Measurements from ENCODE around the gene ARMC5.

DNA sequence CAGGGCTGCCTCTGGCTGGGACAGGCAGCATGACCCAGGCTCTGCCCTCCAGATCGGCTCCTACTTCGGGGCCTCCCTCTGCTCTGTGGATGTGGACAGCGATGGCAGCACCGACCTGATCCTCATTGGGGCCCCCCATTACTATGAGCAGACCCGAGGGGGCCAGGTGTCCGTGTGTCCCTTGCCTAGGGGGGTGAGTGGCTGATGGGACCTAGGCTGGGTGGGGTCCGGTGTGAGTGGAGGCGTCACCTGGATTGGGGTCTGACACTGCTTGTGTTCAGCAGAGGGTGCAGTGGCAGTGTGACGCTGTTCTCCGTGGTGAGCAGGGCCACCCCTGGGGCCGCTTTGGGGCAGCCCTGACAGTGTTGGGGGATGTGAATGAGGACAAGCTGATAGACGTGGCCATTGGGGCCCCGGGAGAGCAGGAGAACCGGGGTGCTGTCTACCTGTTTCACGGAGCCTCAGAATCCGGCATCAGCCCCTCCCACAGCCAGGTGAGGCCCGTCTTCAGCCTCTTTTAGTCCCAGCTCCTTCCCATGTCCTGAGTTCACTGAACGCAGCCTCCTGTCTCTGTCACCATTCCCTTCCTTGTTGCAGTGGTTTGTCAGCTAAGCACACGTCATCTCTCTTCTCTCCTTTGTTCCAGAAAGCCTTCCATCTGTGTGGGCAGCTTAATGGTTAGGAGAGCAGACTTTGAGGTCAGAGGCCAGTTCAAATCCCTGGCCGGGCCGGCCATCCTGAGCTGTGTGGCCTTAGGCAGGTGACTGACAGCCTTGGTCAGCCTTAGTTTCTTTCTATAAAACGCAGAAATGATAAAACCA lies 48.1 kb upstream of the ARMC5 start:
- TF ChIP-seq POU6F1 (CRISPR knock-in tag; IDR thresholded peaks at IDR 0.05; ENCODE audit: borderline replicate concordance, low read depth), result no peak
- no peak for TF ChIP-seq PATZ1 (CRISPR knock-in tag; IDR thresholded peaks at IDR 0.05; ENCODE audit: borderline replicate concordance)
- no peak for TF ChIP-seq ISL1 (CRISPR knock-in tag; IDR thresholded peaks at IDR 0.05)
- TF ChIP-seq SNAI2 (CRISPR knock-in tag; IDR thresholded peaks at IDR 0.05), result no peak
